PC-3 (cell line): ENCODE results near the gene PCDHGB4.

Experiments used
- CTCF ChIP-seq: fragments of 300-600 bp; sonication (generic); conservative IDR thresholded peaks from 2 replicates; pipeline ENCODE4 v1.5.1; 2017; ENCODE audit warnings: antibody characterized with exemption, low read depth, mild to moderate bottlenecking, low read length
- EZH2 ChIP-seq: fragments of 300-600 bp; sonication (generic); IDR thresholded peaks from one replicate; pipeline ENCODE4 v1.6.1; 2017; ENCODE audit warnings: antibody characterized with exemption, mild to moderate bottlenecking, low read length; ENCODE audit not compliant: unreplicated experiment

GRCh38 chr5:141356133-141356532 lies 31.4 kb upstream of the PCDHGB4 start:
- TF ChIP-seq CTCF (no peak), EZH2 (no peak)
